Adrenal gland (tissue), 12 donors: ENCODE data around the gene CDC5L. TPM values are rescaled to one million over a fixed set of nuclear protein-coding genes. Genes with fewer than 3 reads are reported as not detected.
A peak's percentile ranks its signal among the peaks of the same experiment; 100 is the strongest.

Experiments
- DNase-seq, 7 donors: peaks; one replicate each; pipeline ENCODE4 v3.0.0-alpha.2; 2019 to 2020
- H3K27ac ChIP-seq, 5 donors: fragments of 200-600 bp; sonication (generic) in 4 of 5; 1 replicate in 3 of 5; 2 replicates in 2 of 5; pipeline versions ENCODE4 v1.5.1 to v1.8.0; 2016 to 2020; ENCODE audit warnings: mild to moderate bottlenecking in 1 of 5
- H3K27me3 ChIP-seq: fragments of 200-600 bp; 2 replicates; pipeline ENCODE4 v1.8.0; 2021
- H3K36me3 ChIP-seq, 2 donors: fragments of 200-600 bp; replicated peaks in 1 of 2; 1 replicate in 1 of 2; 2 replicates in 1 of 2; pipeline versions ENCODE4 v1.5.1 to v1.8.0; 2018 to 2022
- H3K4me1 ChIP-seq, 2 donors: fragments of 200-600 bp; replicated peaks in 1 of 2; 1 replicate in 1 of 2; 2 replicates in 1 of 2; pipeline versions ENCODE4 v1.5.1 to v1.8.0; 2018 to 2021
- H3K4me3 ChIP-seq, 4 donors: fragments of 200-600 bp; sonication (generic) in 3 of 4; one replicate each; pipeline ENCODE4 v1.5.1; 2016 to 2018
- H3K9me3 ChIP-seq, 3 donors: fragments of 200-600 bp; sonication (generic) in 1 of 3; replicated peaks in 1 of 3; 1 replicate in 2 of 3; 2 replicates in 1 of 3; pipeline versions ENCODE4 v1.5.1 to v1.8.0; 2016 to 2021
- CTCF ChIP-seq, 6 experiments: fragments of 450-650 bp in 4 of 6; fragments of 200-600 bp in 2 of 6; sonication (generic) in 1 of 6; IDR thresholded peaks; 1 replicate in 5 of 6; 2 replicates in 1 of 6; pipeline versions ENCODE4 v1.5.1 to v1.8.0; 2016 to 2021; ENCODE audit warnings: antibody characterized with exemption in 6 of 6, mild to moderate bottlenecking in 2 of 6, moderate library complexity in 1 of 6
- POLR2A ChIP-seq, 2 donors: fragments of 450-650 bp; IDR thresholded peaks; one replicate each; pipeline ENCODE4 v1.6.1; 2017; ENCODE audit warnings: antibody characterized with exemption in 2 of 2, mild to moderate bottlenecking in 2 of 2, moderate library complexity in 1 of 2
- WGBS, 4 donors: extraction: QIAGEN DNeasy Blood & Tissue Kit in 2 of 4; methylation state at CpG; one replicate each; pipeline versions ENCODE4 v1.1.5 to v1.1.7; 2013 to 2017; 5-methylcytosine and 5-hydroxymethylcytosine counted together
- intact Hi-C, 2 donors: fragments of 100-400 bp; cut with DNase I; formaldehyde crosslinking; loops; one replicate each; pipeline versions ENCODE4 v1.14.1 to v1.15.0; 2022 to 2023
- polyA plus RNA-seq, 3 donors: library from polyadenylated mRNA; stranded (reverse); fragments of 200-250 nt in 2 of 3; fragments of 350-450 nt in 1 of 3; fragmentation: Illumina TruSeq in 1 of 3; extraction: RNeasy Lipid Tissue Mini Kit (QIAGEN cat#74804) in 1 of 3; gene quantifications; one replicate each; pipeline ENCODE4 v1.2.3, GENCODE V29; 2013 to 2014
- total RNA-seq, 9 donors: library from RNA; depleted of rRNA in 4 of 9; stranded (reverse); fragments of >200 nt in 4 of 9; fragments of 120-200 nt in 1 of 9; fragmentation: NEBNext Ultra II Directional in 1 of 9; extraction: Animal tissue kit (Norgen Biotek cat#: 25700) in 1 of 9; gene quantifications; one replicate each; pipeline versions ENCODE4 v1.1.0 to v1.2.4, GENCODE V29; 2013 to 2023
- donor health status: healthy with polysubstance abuse.
- donor health status: Bipolar disorder and iron deficiency.
- donor health status: DM: yes; HTN: yes; CAD: no.
- donor health status: DM: no; HTN: no; CAD: no.
- donor health status: DM: no; HTN: no; CAD: no.
- donor health status: DM: yes; HTN: yes; CAD: no.

Gene CDC5L
- total and polyA plus RNA-seq, 12 donors = 5.6 to 39.3 (median 20.8) TPM

DNA sequence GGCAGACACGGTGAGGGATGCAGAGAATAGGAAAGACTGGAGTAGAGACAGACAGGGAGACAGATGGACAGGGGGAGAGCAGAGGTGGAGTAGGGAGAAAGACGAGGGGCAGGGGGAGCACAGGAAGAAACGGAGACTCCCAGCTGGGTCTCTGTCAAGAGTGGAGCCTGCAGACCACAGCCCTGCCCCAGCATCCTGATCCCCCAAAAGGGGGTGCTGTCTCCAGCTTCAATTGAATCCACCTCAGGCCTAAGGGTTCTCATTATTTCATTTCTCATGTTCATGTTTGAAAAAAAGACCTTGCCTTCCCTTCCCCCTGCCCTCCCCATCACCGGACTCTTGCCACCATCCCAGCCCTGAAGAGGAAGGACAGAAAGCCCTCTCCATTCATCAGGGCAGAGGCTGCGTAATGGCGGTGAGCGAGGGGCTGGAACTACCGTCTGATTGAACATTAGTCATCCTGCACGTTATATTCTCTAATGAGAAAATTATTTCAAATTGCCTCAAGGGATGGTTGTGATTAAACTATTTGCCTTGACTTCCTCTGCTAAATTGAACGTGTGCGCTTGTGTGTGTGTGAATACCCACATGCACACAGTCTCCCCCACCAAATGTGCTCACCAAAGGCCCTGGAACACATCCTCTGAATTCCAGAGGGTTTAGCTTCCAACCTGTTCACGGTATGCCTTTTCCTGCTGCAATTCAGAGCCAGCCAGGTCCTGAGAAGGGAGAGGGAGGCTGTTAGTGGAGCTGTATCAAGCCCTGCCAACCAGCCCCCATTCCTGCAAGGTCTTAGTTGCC lies 98.3 kb downstream of the CDC5L start:
- H3K4me1 ChIP-seq = no peaks in the 10 kb centered on the region
- no peak overlapping the region for H3K4me3 ChIP-seq
- no peak for DNase-seq
- H3K27ac ChIP-seq = no peak overlapping the region
- intact Hi-C loops = no loop called here
- no peaks in the 10 kb centered on the region for H3K36me3 ChIP-seq
- peaks cover 25% of the 10 kb centered on the region for H3K27me3 ChIP-seq
- no peaks in the 10 kb centered on the region for H3K9me3 ChIP-seq
- no peak for TF ChIP-seq CTCF (IDR thresholded peaks at IDR 0.05)
- no peak for TF ChIP-seq POLR2A (IDR thresholded peaks at IDR 0.05)
- WGBS, 4 donors = 74 to 79% (median 76%) methylated on average over 12 of the region's 12 CpGs

DNA sequence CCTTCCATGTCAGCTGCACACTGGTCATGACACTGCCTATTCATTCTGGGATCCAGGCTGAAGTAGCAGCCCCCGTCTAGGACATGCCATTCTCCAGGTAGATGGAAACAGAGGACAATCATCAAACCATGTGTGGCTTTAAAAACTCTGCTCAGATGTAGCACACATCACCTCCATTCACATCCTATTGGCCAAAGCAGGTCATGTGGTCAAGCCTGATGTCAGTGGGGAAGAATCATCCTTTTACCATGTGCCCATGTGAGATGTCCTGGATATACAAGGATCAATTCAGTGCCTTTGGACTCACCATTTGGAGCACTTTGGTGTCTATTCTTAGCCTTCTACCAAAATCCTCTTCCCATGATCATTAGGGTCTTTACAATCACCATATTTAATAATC lies 99.5 kb downstream of the CDC5L start:
- WGBS, 4 donors = 78 to 88% (median 82%) methylated on average over 1 of the region's 1 CpG
- no peak overlapping the region for H3K4me3 ChIP-seq
- no peaks in the 10 kb centered on the region for H3K36me3 ChIP-seq
- peaks cover 24% of the 10 kb centered on the region for H3K27me3 ChIP-seq
- H3K9me3 ChIP-seq = no peaks in the 10 kb centered on the region
- intact Hi-C loops = no loop called here
- TF ChIP-seq POLR2A (IDR thresholded peaks at IDR 0.05) (no peak), CTCF (IDR thresholded peaks at IDR 0.05) (no peak)
- no peak for DNase-seq
- H3K27ac ChIP-seq = no peak overlapping the region
- no peaks in the 10 kb centered on the region for H3K4me1 ChIP-seq

DNA sequence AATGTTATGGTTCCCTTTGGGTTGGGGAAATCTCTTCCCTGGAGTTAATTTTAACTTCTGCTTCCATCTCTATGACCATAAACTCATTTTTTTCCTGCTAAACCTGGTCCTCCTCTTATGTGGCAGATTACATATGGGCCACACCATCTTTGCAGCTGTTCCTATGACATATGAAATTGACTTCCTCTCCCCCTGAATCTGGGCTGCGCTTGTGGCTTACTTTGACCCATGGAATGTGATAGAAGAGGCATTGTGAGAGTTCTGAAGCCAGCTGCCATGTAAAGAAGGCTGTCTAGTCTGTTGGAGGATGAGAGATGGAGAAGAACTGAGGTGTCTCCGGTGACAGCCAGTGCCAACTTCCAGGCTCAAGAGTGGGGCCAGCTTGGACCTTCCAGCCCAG lies 100.1 kb downstream of the CDC5L start:
- Histone ChIP-seq H3K27me3 (peaks cover 18% of the 10 kb centered on the region), H3K4me3 (no peak overlapping the region), H3K36me3 (no peaks in the 10 kb centered on the region), H3K9me3 (no peaks in the 10 kb centered on the region), H3K4me1 (no peaks in the 10 kb centered on the region), H3K27ac (no peak overlapping the region)
- TF ChIP-seq POLR2A (IDR thresholded peaks at IDR 0.05) (no peak), CTCF (IDR thresholded peaks at IDR 0.05) (no peak)
- DNase-seq = no peak
- intact Hi-C loops = no loop called here
- WGBS, 4 donors = 78 to 98% (median 92%) methylated on average over 2 of the region's 2 CpGs

- H3K27me3 ChIP-seq = peaks cover 33% of the 10 kb centered on the region
- TF ChIP-seq POLR2A (IDR thresholded peaks at IDR 0.05) (no peak), CTCF (IDR thresholded peaks at IDR 0.05) (no peak)
- no peak overlapping the region for H3K4me3 ChIP-seq
- no peaks in the 10 kb centered on the region for H3K4me1 ChIP-seq
- intact Hi-C loops = no loop called here
- no peaks in the 10 kb centered on the region for H3K9me3 ChIP-seq
- WGBS, 4 donors = 44 to 49% (median 47%) methylated on average over 6 of the region's 6 CpGs
- H3K27ac ChIP-seq = peak overlapping the region in 2 of 5 donors; percentile 11 to 43
- peak; percentile 53 to 88 (median 84) for DNase-seq
- no peaks in the 10 kb centered on the region for H3K36me3 ChIP-seq
Observed at GRCh38 chr6:44489910-44490604, 102.6 kb downstream of the CDC5L start.
